ENCODE data around the gene GSTA4. TPM values are rescaled to one million over a fixed set of nuclear protein-coding genes. Genes with fewer than 3 reads are reported as not detected.
"Not testable (repeated sequence)": the region's sequence is repeated elsewhere in the genome, so short reads cannot be mapped to it uniquely, and the experiment has no call there.

GSTA4 gene
- polyA plus RNA-seq, 1 experiment = 20.9 TPM

DNA sequence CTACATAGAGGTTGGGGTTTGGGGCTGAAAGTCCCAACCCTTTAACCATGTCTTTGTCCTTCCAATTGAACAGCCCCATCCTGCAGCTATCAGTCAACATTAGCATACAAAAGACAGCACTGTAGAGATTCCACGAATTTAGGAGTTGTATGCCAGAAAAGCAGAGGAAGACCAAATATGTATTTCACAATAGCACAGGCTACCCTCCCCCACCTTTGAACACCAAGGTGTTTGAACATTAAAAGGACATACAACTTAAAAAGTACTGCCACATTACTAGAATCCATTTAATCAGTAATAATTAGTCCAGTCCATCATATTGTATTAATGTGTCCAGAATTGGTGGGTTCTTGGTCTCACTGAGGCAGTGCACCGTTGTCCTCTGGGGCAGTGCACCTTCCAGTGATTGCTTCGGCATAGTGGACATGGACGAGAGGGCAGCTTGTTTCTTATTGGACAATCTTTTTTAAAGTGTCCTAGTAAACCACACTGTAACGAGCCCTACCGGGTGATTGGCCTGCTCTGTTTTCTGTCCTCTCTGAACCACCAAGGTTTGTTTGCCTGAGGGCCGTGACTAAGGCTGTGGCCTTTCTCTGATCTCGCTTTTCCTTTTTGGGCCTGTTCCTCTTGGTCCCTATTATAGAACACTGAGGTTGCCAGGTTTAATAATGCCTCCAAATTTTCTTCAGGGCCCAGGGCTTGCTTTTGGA is 36.4 kb downstream of the GSTA4 start:
- Histone ChIP-seq H3K36me3 (ENCODE audit: control insufficient read depth, insufficient read depth, low read length) (no peaks in the 10 kb centered on the region), H3K4me3 (ENCODE audit: low read depth, low read length) (no peak overlapping the region), H3K27me3 (ENCODE audit: control insufficient read depth, insufficient read depth, low read length) (no peaks in the 10 kb centered on the region; the same call in 1 of the 2 replicates)
- ChIA-PET CTCF (interaction anchor here (0.9 kb wide), 1 partner anchor 77 kb away, joined by 3 read pairs; no protein-coding TSS in a partner anchor), POLR2A (no interaction called here)
- no peak for DNase-seq (ENCODE audit: low read depth)
- TF ChIP-seq, protein P1, sequence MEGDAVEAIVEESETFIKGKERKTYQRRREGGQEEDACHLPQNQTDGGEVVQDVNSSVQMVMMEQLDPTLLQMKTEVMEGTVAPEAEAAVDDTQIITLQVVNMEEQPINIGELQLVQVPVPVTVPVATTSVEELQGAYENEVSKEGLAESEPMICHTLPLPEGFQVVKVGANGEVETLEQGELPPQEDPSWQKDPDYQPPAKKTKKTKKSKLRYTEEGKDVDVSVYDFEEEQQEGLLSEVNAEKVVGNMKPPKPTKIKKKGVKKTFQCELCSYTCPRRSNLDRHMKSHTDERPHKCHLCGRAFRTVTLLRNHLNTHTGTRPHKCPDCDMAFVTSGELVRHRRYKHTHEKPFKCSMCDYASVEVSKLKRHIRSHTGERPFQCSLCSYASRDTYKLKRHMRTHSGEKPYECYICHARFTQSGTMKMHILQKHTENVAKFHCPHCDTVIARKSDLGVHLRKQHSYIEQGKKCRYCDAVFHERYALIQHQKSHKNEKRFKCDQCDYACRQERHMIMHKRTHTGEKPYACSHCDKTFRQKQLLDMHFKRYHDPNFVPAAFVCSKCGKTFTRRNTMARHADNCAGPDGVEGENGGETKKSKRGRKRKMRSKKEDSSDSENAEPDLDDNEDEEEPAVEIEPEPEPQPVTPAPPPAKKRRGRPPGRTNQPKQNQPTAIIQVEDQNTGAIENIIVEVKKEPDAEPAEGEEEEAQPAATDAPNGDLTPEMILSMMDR (IDR thresholded peaks at IDR 0.05; ENCODE audit: insufficient read depth, low read depth, low read length) = no peak

- TF ChIP-seq, protein P1 (IDR thresholded peaks at IDR 0.05; ENCODE audit: insufficient read depth, low read depth, low read length) = no peak
- DNase-seq (ENCODE audit: low read depth) = no peak
- CTCF ChIA-PET = no interaction called here
- POLR2A ChIA-PET = no interaction called here
- no peaks in the 10 kb centered on the region for H3K36me3 ChIP-seq (ENCODE audit: control insufficient read depth, insufficient read depth, low read length)
- no peak overlapping the region for H3K4me3 ChIP-seq (ENCODE audit: low read depth, low read length)
- no peaks in the 10 kb centered on the region; the same call in 1 of the 2 replicates for H3K27me3 ChIP-seq (ENCODE audit: control insufficient read depth, insufficient read depth, low read length)
These were observed 39.2 kb downstream of the GSTA4 start for GRCh38 chr6:52955871-52956270.

GRCh38 chr6:52953911-52954839 is 40.9 kb downstream of the GSTA4 start:
- no peak overlapping the region for H3K4me3 ChIP-seq (ENCODE audit: low read depth, low read length)
- H3K27me3 ChIP-seq (ENCODE audit: control insufficient read depth, insufficient read depth, low read length) = no peaks in the 10 kb centered on the region; the same call in 1 of the 2 replicates
- no peaks in the 10 kb centered on the region for H3K36me3 ChIP-seq (ENCODE audit: control insufficient read depth, insufficient read depth, low read length)
- ChIA-PET POLR2A (no interaction called here), CTCF (interaction anchor here (0.5 to 1.2 kb wide), 2 partner anchors 14 to 25 kb away, joined by 3 read pairs; no protein-coding TSS in a partner anchor)
- DNase-seq (ENCODE audit: low read depth) = no peak
- TF ChIP-seq, protein P1 (IDR thresholded peaks at IDR 0.05; ENCODE audit: insufficient read depth, low read depth, low read length) = no peak

GRCh38 chr6:52946306-52946705 is 48.8 kb downstream of the GSTA4 start:
- no peaks in the 10 kb centered on the region for H3K36me3 ChIP-seq (ENCODE audit: control insufficient read depth, insufficient read depth, low read length)
- no peak overlapping the region for H3K4me3 ChIP-seq (ENCODE audit: low read depth, low read length)
- POLR2A ChIA-PET = no interaction called here
- peaks cover 3% of the 10 kb centered on the region; the same call in 1 of the 2 replicates for H3K27me3 ChIP-seq (ENCODE audit: control insufficient read depth, insufficient read depth, low read length)
- TF ChIP-seq, protein P1 (IDR thresholded peaks at IDR 0.05; ENCODE audit: insufficient read depth, low read depth, low read length) = no peak
- CTCF ChIA-PET = no interaction called here
- no peak for DNase-seq (ENCODE audit: low read depth)

DNA sequence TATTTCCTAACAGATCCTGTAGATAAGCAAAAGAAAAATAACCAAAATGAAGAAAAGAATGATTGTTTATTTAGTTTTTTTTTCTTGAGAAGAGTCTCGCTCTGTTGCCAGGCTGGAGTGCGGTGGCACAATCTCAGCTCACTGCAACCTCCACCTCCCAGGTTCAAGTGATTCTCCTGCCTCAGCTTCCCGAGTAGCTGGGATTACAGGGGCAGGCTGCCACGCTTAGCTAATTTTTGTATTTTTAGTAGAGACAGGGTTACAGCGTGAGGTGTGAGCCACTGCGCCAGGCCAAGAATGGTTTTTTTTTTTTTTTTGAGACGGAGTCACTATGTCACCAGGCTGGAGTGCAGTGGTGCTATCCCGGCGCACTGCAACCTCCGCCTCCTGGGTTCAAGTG is 52.3 kb downstream of the GSTA4 start:
- H3K27me3 ChIP-seq (ENCODE audit: control insufficient read depth, insufficient read depth, low read length); H3K36me3 ChIP-seq (ENCODE audit: control insufficient read depth, insufficient read depth, low read length); DNase-seq (ENCODE audit: low read depth); H3K4me3 ChIP-seq (ENCODE audit: low read depth, low read length); POLR2A ChIA-PET: not testable (repeated sequence)
- CTCF ChIA-PET = interaction anchor here (0.7 kb wide), 1 partner anchor 19 kb away, joined by 3 read pairs; no protein-coding TSS in a partner anchor

Data from BJ (cell line).